ENCODE measurements around the gene CEP128.

The CEP128 gene

GRCh38 chr14:80523518-80524117 is 417.9 kb downstream of the CEP128 start:
- no peak for DNase-seq

- no peak for DNase-seq
Measured at GRCh38 chr14:80522936-80523335, 418.6 kb downstream of the CEP128 start.

GRCh38 chr14:80522411-80522810 is 419.1 kb downstream of the CEP128 start:
- no peak for DNase-seq

GRCh38 chr14:80521456-80521855 is 420.1 kb downstream of the CEP128 start:
- no peak for DNase-seq

GRCh38 chr14:80519002-80519401 is 422.5 kb downstream of the CEP128 start:
- no peak for DNase-seq

- no peak for DNase-seq
Measured at GRCh38 chr14:80518173-80518572, 423.4 kb downstream of the CEP128 start.

- DNase-seq = no peak
Measured at GRCh38 chr14:80507292-80507869, 434.2 kb downstream of the CEP128 start.

- DNase-seq = no peak
Measured at GRCh38 chr14:80504781-80505180, 436.8 kb downstream of the CEP128 start.

GRCh38 chr14:80498533-80498932 is 443.0 kb downstream of the CEP128 start:
- DNase-seq = no peak

- DNase-seq = no peak
Measured at GRCh38 chr14:80496090-80496489, 445.4 kb downstream of the CEP128 start.

- DNase-seq = no peak
Measured at GRCh38 chr14:80494769-80495168, 446.8 kb downstream of the CEP128 start.

GRCh38 chr14:80493620-80494019 is 447.9 kb downstream of the CEP128 start:
- DNase-seq = no peak

GRCh38 chr14:80491650-80492049 is 449.9 kb downstream of the CEP128 start:
- no peak for DNase-seq

- DNase-seq = peak; percentile 1
Measured at GRCh38 chr14:80491131-80491530, 450.4 kb downstream of the CEP128 start.

GRCh38 chr14:80489513-80489912 is 452.0 kb downstream of the CEP128 start:
- no peak for DNase-seq

- no peak for DNase-seq
Measured at GRCh38 chr14:80485764-80486163, 455.8 kb downstream of the CEP128 start.

GRCh38 chr14:80483331-80483730 is 458.2 kb downstream of the CEP128 start:
- no peak for DNase-seq

- no peak for DNase-seq
Measured at GRCh38 chr14:80477388-80478160, 464.0 kb downstream of the CEP128 start.

GRCh38 chr14:80475074-80475473 is 466.5 kb downstream of the CEP128 start:
- DNase-seq = no peak

GRCh38 chr14:80468331-80469122 is 473.0 kb downstream of the CEP128 start:
- DNase-seq = no peak

- DNase-seq = no peak
Measured at GRCh38 chr14:80465546-80466220, 475.9 kb downstream of the CEP128 start.

GRCh38 chr14:80464531-80465149 is 476.9 kb downstream of the CEP128 start:
- no peak for DNase-seq
